Ishikawa (cell line): ENCODE data around the gene PEX11B.

Experiments used
- CREB1 ChIP-seq: IDR thresholded peaks from 2 replicates; pipeline ENCODE4 v1.6.1; 2012; ENCODE audit warnings: low read depth
- EP300 ChIP-seq: IDR thresholded peaks from 2 replicates; pipeline ENCODE4 v1.6.1; 2012; ENCODE audit warnings: borderline replicate concordance
- TAF1 ChIP-seq: IDR thresholded peaks from 2 replicates; pipeline ENCODE4 v1.6.1; 2012; ENCODE audit warnings: low read depth, mild to moderate bottlenecking
- TCF12 ChIP-seq: IDR thresholded peaks from 2 replicates; pipeline ENCODE4 v1.6.1; 2012; ENCODE audit warnings: low read depth
- YY1 ChIP-seq: IDR thresholded peaks from 2 replicates; pipeline ENCODE4 v1.6.1; 2012; ENCODE audit warnings: low read depth
- TF ChIP-seq, protein P1 (sequence below): IDR thresholded peaks from 2 replicates; pipeline ENCODE4 v1.6.1; 2012; ENCODE audit warnings: low read depth, mild to moderate bottlenecking

DNA sequence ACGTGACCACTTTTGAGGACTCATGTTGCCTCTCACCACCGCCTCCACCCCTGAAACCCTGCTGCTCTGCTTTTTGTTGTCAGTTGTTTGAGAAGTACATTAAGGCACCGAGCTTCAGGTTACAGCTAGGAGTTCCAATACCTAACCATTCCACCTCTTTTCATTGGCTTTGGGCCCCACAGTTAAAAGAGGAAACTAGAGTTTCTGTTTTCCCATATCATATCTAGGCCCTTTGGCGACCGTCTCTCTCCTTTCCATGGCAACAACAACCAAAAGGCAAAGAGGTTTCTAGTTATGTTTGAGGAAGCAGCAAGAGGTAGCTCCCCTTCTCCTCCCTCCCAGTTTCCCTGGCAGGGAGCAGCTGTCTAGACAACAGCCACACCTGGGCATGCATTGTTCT lies 38.7 kb downstream of the PEX11B start:
- TF ChIP-seq TAF1 (no peak), CREB1 (no peak), EP300 (no peak), YY1 (no peak), TCF12 (peak; percentile 57)
- TF ChIP-seq, protein P1, sequence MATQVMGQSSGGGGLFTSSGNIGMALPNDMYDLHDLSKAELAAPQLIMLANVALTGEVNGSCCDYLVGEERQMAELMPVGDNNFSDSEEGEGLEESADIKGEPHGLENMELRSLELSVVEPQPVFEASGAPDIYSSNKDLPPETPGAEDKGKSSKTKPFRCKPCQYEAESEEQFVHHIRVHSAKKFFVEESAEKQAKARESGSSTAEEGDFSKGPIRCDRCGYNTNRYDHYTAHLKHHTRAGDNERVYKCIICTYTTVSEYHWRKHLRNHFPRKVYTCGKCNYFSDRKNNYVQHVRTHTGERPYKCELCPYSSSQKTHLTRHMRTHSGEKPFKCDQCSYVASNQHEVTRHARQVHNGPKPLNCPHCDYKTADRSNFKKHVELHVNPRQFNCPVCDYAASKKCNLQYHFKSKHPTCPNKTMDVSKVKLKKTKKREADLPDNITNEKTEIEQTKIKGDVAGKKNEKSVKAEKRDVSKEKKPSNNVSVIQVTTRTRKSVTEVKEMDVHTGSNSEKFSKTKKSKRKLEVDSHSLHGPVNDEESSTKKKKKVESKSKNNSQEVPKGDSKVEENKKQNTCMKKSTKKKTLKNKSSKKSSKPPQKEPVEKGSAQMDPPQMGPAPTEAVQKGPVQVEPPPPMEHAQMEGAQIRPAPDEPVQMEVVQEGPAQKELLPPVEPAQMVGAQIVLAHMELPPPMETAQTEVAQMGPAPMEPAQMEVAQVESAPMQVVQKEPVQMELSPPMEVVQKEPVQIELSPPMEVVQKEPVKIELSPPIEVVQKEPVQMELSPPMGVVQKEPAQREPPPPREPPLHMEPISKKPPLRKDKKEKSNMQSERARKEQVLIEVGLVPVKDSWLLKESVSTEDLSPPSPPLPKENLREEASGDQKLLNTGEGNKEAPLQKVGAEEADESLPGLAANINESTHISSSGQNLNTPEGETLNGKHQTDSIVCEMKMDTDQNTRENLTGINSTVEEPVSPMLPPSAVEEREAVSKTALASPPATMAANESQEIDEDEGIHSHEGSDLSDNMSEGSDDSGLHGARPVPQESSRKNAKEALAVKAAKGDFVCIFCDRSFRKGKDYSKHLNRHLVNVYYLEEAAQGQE = no peak
